H1 (cell line): ENCODE measurements around the gene JPH3. TPM values are rescaled to one million over a fixed set of nuclear protein-coding genes. Genes with fewer than 3 reads are reported as not detected.

ENCODE experiments used
- CTCF ChIA-PET: fragments of 300-600 bp; sonication (Branson Sonifier 250); formaldehyde crosslinking; loops from one replicate; lab custom pipeline; 2021; ENCODE audit not compliant: partially characterized antibody; lab: Charles Lee
- POLR2A ChIA-PET: fragments of 300-600 bp; sonication (Branson Sonifier 250); formaldehyde crosslinking; loops from one replicate; lab custom pipeline; 2021; ENCODE audit warnings: inconsistent platforms; ENCODE audit not compliant: partially characterized antibody; lab: Charles Lee
- DNase-seq, 2 experiments: peaks; one replicate each; pipeline versions ENCODE4 v3.0.0 to v3.0.0-alpha.2; 2010 to 2022; ENCODE audit warnings: low spot score in 2 of 2, low read depth in 1 of 2, mixed read lengths in 1 of 2
- FAIRE-seq: peaks from 2 replicates; lab custom pipeline; 2011; peaks lifted over from hg19 to GRCh38; lab: Jason Lieb, UNC
- H2AFZ ChIP-seq: 2 replicates; pipeline ENCODE4 v1.8.1; 2012; ENCODE audit warnings: low read length, inconsistent platforms
- H2AK5ac ChIP-seq: 2 replicates; pipeline ENCODE4 v1.6.1; 2013; ENCODE audit warnings: low read depth, low read length
- H2BK120ac ChIP-seq: replicated peaks from 2 replicates; pipeline ENCODE3; 2013; ENCODE audit warnings: low read depth, low read length, inconsistent platforms
- H2BK12ac ChIP-seq: 2 replicates; pipeline ENCODE4 v1.6.1; 2013; ENCODE audit warnings: low read depth, low read length
- H2BK15ac ChIP-seq: 2 replicates; pipeline ENCODE4 v1.6.1; 2013; ENCODE audit warnings: low read length
- H2BK20ac ChIP-seq: 2 replicates; pipeline ENCODE4 v1.6.1; 2013; ENCODE audit warnings: low read length
- H2BK5ac ChIP-seq: 2 replicates; pipeline ENCODE4 v1.6.1; 2013; ENCODE audit warnings: low read depth, low read length
- H3K14ac ChIP-seq: 2 replicates; pipeline ENCODE4 v1.6.1; 2013; ENCODE audit warnings: inconsistent platforms; ENCODE audit not compliant: insufficient read length
- H3K18ac ChIP-seq: 2 replicates; pipeline ENCODE4 v1.6.1; 2013; ENCODE audit warnings: low read length; ENCODE audit errors: extremely low read depth
- H3K23ac ChIP-seq: 2 replicates; pipeline ENCODE4 v1.6.1; 2013; ENCODE audit warnings: inconsistent platforms; ENCODE audit not compliant: insufficient read length
- H3K23me2 ChIP-seq: 2 replicates; pipeline ENCODE4 v1.6.1; 2013; ENCODE audit warnings: low read depth, low read length
- H3K27ac ChIP-seq: 2 replicates; pipeline ENCODE4 v1.6.1; 2011; ENCODE audit warnings: low read depth, low read length, inconsistent platforms
- H3K27me3 ChIP-seq, 4 experiments: replicated peaks in 1 of 4; 1 replicate in 1 of 4; 2 replicates in 3 of 4; pipeline versions ENCODE4 v1.6.1 to v1.8.1; 2011 to 2013; ENCODE audit warnings: low read length in 3 of 4, mild to moderate bottlenecking in 3 of 4, inconsistent platforms in 2 of 4, mixed read lengths in 2 of 4, moderate library complexity in 1 of 4; ENCODE audit not compliant: control insufficient read depth in 3 of 4, insufficient read depth in 3 of 4; ENCODE audit errors: extremely low read depth in 1 of 4
- H3K36me3 ChIP-seq, 4 experiments: 2 replicates each; pipeline versions ENCODE4 v1.6.1 to v1.8.1; 2011 to 2013; ENCODE audit warnings: mild to moderate bottlenecking in 4 of 4, low read length in 3 of 4, moderate library complexity in 2 of 4, control low read depth in 1 of 4, inconsistent platforms in 1 of 4; ENCODE audit not compliant: insufficient read depth in 4 of 4, control insufficient read depth in 2 of 4
- H3K4ac ChIP-seq: replicated peaks from 2 replicates; pipeline ENCODE3; 2013; ENCODE audit warnings: low read length, low read depth, mixed read lengths, inconsistent platforms; ENCODE audit not compliant: insufficient read length
- H3K4me1 ChIP-seq, 4 experiments: replicated peaks in 1 of 4; 1 replicate in 1 of 4; 2 replicates in 3 of 4; pipeline versions ENCODE4 v1.6.1 to v1.8.1; 2011 to 2013; ENCODE audit warnings: low read length in 3 of 4, inconsistent platforms in 2 of 4, mixed read lengths in 1 of 4; ENCODE audit not compliant: insufficient read depth in 4 of 4, control insufficient read depth in 3 of 4
- H3K4me2 ChIP-seq, 2 experiments: 2 replicates each; pipeline versions ENCODE4 v1.6.1 to v1.8.1; 2011 to 2013; ENCODE audit warnings: low read depth in 2 of 2, low read length in 2 of 2, control low read depth in 1 of 2, inconsistent platforms in 1 of 2, mild to moderate bottlenecking in 1 of 2; ENCODE audit not compliant: insufficient read depth in 1 of 2
- H3K4me3 ChIP-seq, 4 experiments: fragments of 200-600, 300-600 bp in 1 of 4; sonication (generic), shearing (Covaris generic), sonication (Bioruptor Twin) in 1 of 4; 2 replicates each; pipeline versions ENCODE4 v1.5.1 to v1.8.1; 2011 to 2016; ENCODE audit warnings: low read length in 4 of 4, low read depth in 3 of 4, control low read depth in 2 of 4, inconsistent platforms in 2 of 4, mild to moderate bottlenecking in 2 of 4, mixed read lengths in 1 of 4, moderate library complexity in 1 of 4; ENCODE audit not compliant: insufficient read depth in 2 of 4; ENCODE audit errors: extremely low read depth in 1 of 4
- H3K56ac ChIP-seq: replicated peaks from 2 replicates; pipeline ENCODE3; 2013; ENCODE audit warnings: low read depth, mild to moderate bottlenecking, mixed read lengths, low read length, inconsistent platforms; ENCODE audit not compliant: insufficient read length
- H3K79me1 ChIP-seq: 2 replicates; pipeline ENCODE4 v1.6.1; 2013; ENCODE audit warnings: low read depth, low read length, control low read depth
- H3K79me2 ChIP-seq, 2 experiments: 2 replicates each; pipeline versions ENCODE4 v1.6.1 to v1.8.1; 2012 to 2013; ENCODE audit warnings: low read length in 2 of 2, mild to moderate bottlenecking in 2 of 2, inconsistent platforms in 1 of 2; ENCODE audit not compliant: insufficient read depth in 2 of 2, control insufficient read depth in 1 of 2
- H3K9ac ChIP-seq, 4 experiments: replicated peaks in 1 of 4; 1 replicate in 1 of 4; 2 replicates in 3 of 4; pipeline versions ENCODE4 v1.6.1 to v1.8.1; 2011 to 2013; ENCODE audit warnings: low read depth in 3 of 4, low read length in 3 of 4, control low read depth in 2 of 4, mild to moderate bottlenecking in 2 of 4, moderate library complexity in 2 of 4, inconsistent platforms in 1 of 4; ENCODE audit errors: extremely low read depth in 1 of 4
- H3K9me3 ChIP-seq, 2 experiments: 2 replicates each; pipeline versions ENCODE4 v1.6.1 to v1.8.1; 2012 to 2013; ENCODE audit warnings: mild to moderate bottlenecking in 2 of 2, moderate library complexity in 2 of 2, control low read depth in 1 of 2, inconsistent platforms in 1 of 2, low read depth in 1 of 2, low read length in 1 of 2, mixed read lengths in 1 of 2; ENCODE audit not compliant: insufficient read depth in 2 of 2
- H4K20me1 ChIP-seq, 2 experiments: replicated peaks in 1 of 2; 2 replicates each; pipeline versions ENCODE3 to v1.8.1; 2011 to 2013; ENCODE audit warnings: inconsistent platforms in 2 of 2, low read length in 2 of 2, mild to moderate bottlenecking in 1 of 2; ENCODE audit not compliant: insufficient read depth in 2 of 2, control insufficient read depth in 1 of 2
- H4K5ac ChIP-seq: 2 replicates; pipeline ENCODE4 v1.6.1; 2013; ENCODE audit warnings: low read length, low read depth, mixed read lengths, inconsistent platforms; ENCODE audit not compliant: insufficient read length
- H4K8ac ChIP-seq: 2 replicates; pipeline ENCODE4 v1.8.0; 2013; ENCODE audit warnings: mild to moderate bottlenecking, moderate library complexity, low read length, inconsistent platforms; ENCODE audit not compliant: insufficient read depth; ENCODE audit errors: extremely low read depth
- H4K91ac ChIP-seq: replicated peaks from 2 replicates; pipeline ENCODE3; 2013; ENCODE audit warnings: low read length, mixed read lengths, inconsistent platforms; ENCODE audit not compliant: insufficient read length
- BRCA1 ChIP-seq: IDR thresholded peaks from 2 replicates; pipeline ENCODE4 v1.6.1; 2012; ENCODE audit warnings: low read depth, low read length, improper control_type of control experiment
- CEBPB ChIP-seq: IDR thresholded peaks from 2 replicates; pipeline ENCODE4 v1.6.1; 2012; ENCODE audit warnings: low read depth, low read length
- GABPA ChIP-seq: IDR thresholded peaks from 2 replicates; pipeline ENCODE4 v1.6.1; 2011; ENCODE audit warnings: mild to moderate bottlenecking, low read length, moderate library complexity, borderline replicate concordance; ENCODE audit not compliant: insufficient read depth
- JUN ChIP-seq: IDR thresholded peaks from 2 replicates; pipeline ENCODE4 v1.6.1; 2011; ENCODE audit warnings: low read depth, mild to moderate bottlenecking, improper control_type of control experiment, low read length
- PHF8 ChIP-seq: fragments of 200-600 bp; sonication (generic); conservative IDR thresholded peaks from 2 replicates; pipeline ENCODE4 v1.7.1; 2012; ENCODE audit warnings: low read depth, mild to moderate bottlenecking, inconsistent platforms, low read length, moderate library complexity
- RAD21 ChIP-seq, 2 experiments: IDR thresholded peaks in 1 of 2; conservative IDR thresholded peaks in 1 of 2; 2 replicates each; pipeline ENCODE4 v1.6.1; 2011; ENCODE audit warnings: low read depth in 2 of 2, low read length in 2 of 2, improper control_type of control experiment in 1 of 2, inconsistent platforms in 1 of 2, mild to moderate bottlenecking in 1 of 2, moderate library complexity in 1 of 2
- RNF2 ChIP-seq: fragments of 200-900, 300-1000 bp; sonication (generic); IDR thresholded peaks from 2 replicates; pipeline ENCODE4 v1.7.1; 2016; ENCODE audit warnings: borderline replicate concordance, low read depth, mild to moderate bottlenecking, antibody characterized with exemption, low read length; ENCODE audit not compliant: poor library complexity, severe bottlenecking; ENCODE audit errors: missing control alignments
- SAP30 ChIP-seq: fragments of 300-600 bp; sonication (generic); IDR thresholded peaks from 2 replicates; pipeline ENCODE4 v1.7.1; 2012; ENCODE audit warnings: low read length, moderate library complexity, mild to moderate bottlenecking, inconsistent platforms; ENCODE audit not compliant: insufficient read depth, insufficient replicate concordance
- SIN3A ChIP-seq, 2 experiments: IDR thresholded peaks in 1 of 2; conservative IDR thresholded peaks in 1 of 2; 2 replicates each; pipeline ENCODE4 v1.6.1; 2011 to 2012; ENCODE audit warnings: low read length in 2 of 2, improper control_type of control experiment in 1 of 2, low read depth in 1 of 2, mild to moderate bottlenecking in 1 of 2
- SRF ChIP-seq: IDR thresholded peaks from 2 replicates; pipeline ENCODE4 v1.6.1; 2011; ENCODE audit warnings: mild to moderate bottlenecking, low read depth, low read length, moderate library complexity
- TBP ChIP-seq: IDR thresholded peaks from 2 replicates; pipeline ENCODE4 v1.6.1; 2011; ENCODE audit warnings: low read depth, low read length, improper control_type of control experiment
- WGBS, 2 experiments: shearing (Covaris generic) in 1 of 2; methylation state at CpG; one replicate each; pipeline versions ENCODE4 v1.1.6 to v1.1.7; 2013 to 2015; ENCODE audit warnings: low lambda C conversion rate in 2 of 2, mixed read lengths in 2 of 2, inconsistent platforms in 1 of 2, low coverage in 1 of 2, missing lambda C conversion rate in 1 of 2; ENCODE audit not compliant: insufficient replicate concordance in 2 of 2, insufficient coverage in 1 of 2, insufficient read length in 1 of 2; ENCODE audit errors: extremely low coverage in 1 of 2, missing lambda C conversion rate in 1 of 2; 5-methylcytosine and 5-hydroxymethylcytosine counted together
- polyA plus RNA-seq, 7 experiments: library from polyadenylated mRNA; depleted of rRNA in 3 of 7; stranded (reverse) in 5 of 7; unstranded in 2 of 7; fragments of >200 nt in 5 of 7; fragments of 200-250 nt in 2 of 7; gene quantifications; 1 replicate in 5 of 7; 2 replicates in 1 of 7; 4 replicates in 1 of 7; pipeline versions ENCODE4 v1.2.1 to v1.2.3, GENCODE V29; 2011 to 2013; ENCODE audit warnings: missing spikeins in 2 of 7, mixed read lengths in 2 of 7
- total RNA-seq: library from RNA; stranded (reverse); fragmentation: NEBNext Ultra II Directional; extraction: Animal tissue kit (Norgen Biotek cat#: 25700); gene quantifications from 2 replicates; pipeline ENCODE4 v1.2.1, GENCODE V29; 2021

JPH3 gene
- total and polyA plus RNA-seq, 2 of the 8 experiments (the other 6 are each of a cell fraction or from before 2014, with no cell fraction given): 10.3 to 28.3 TPM

DNA sequence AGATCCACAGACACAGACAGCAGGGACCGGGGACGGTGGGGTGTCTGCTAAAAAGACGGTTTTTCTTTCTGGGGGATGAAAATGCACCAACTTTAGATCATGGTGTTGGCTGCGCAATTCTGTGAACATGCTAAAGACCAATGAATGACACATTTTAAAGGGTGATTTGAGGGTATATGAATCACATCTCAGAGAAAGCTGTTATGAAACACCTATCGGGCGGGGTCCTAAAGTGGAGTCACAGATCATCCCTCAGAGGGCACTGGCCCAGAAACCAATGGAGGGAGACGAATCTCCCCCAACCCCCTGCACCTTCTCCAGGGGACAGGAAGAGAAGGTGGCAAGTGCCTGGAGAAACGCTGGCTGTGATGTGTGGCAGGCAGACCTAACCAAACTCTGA is 137.5 kb downstream of the JPH3 start:
- no peak overlapping the region for H3K23ac ChIP-seq
- H4K20me1 ChIP-seq: peaks cover 10 to 31% of the 10 kb centered on the region in 2 experiments
- no peak overlapping the region; the same call in 1 of the 2 replicates for H4K8ac ChIP-seq
- no peak overlapping the region for H2BK20ac ChIP-seq
- no peak overlapping the region for H4K5ac ChIP-seq
- H3K27ac ChIP-seq: no peak overlapping the region
- no peak overlapping the region for H2BK12ac ChIP-seq
- ChIA-PET POLR2A (interaction anchor here (1.3 to 1.5 kb wide), 2 partner anchors 10 to 13 kb away, joined by 3 to 5 read pairs; no protein-coding TSS in a partner anchor), CTCF (no interaction called here)
- H3K14ac ChIP-seq: no peak overlapping the region
- peaks cover 7% of the 10 kb centered on the region; the same call in 1 of the 2 replicates for H3K23me2 ChIP-seq
- no peak overlapping the region for H3K4ac ChIP-seq
- no peak overlapping the region for H3K56ac ChIP-seq
- H2BK5ac ChIP-seq: no peak overlapping the region
- no peak overlapping the region for H3K4me2 ChIP-seq
- H3K79me2 ChIP-seq: peaks cover 4 to 51% of the 10 kb centered on the region in 2 experiments; a peak in 3 of 4 replicates
- no peak overlapping the region for H2BK15ac ChIP-seq
- H3K4me3 ChIP-seq: no peak overlapping the region
- FAIRE-seq (no peak), DNase-seq (no peak)
- TF ChIP-seq SAP30 (no peak), TBP (no peak), SIN3A (conservative IDR thresholded peaks at IDR 0.05 in 1 of 2, IDR thresholded peaks at IDR 0.05 in 1 of 2; ENCODE audit: low read depth in 1 of 2, low read length in 2 of 2) (no peak), CEBPB (no peak), RNF2 (no peak), BRCA1 (no peak), JUN (no peak), RAD21 (IDR thresholded peaks at IDR 0.05 in 1 of 2, conservative IDR thresholded peaks at IDR 0.05 in 1 of 2; ENCODE audit: low read depth in 2 of 2, low read length in 2 of 2) (no peak), SRF (no peak), PHF8 (no peak), GABPA (no peak)
- peaks cover 0 to 21% (median 7%) of the 10 kb centered on the region in 4 experiments; a peak in 5 of 8 replicates for H3K36me3 ChIP-seq
- H4K91ac ChIP-seq: no peak overlapping the region
- no peak overlapping the region for H3K18ac ChIP-seq
- no peak overlapping the region for H2BK120ac ChIP-seq
- no peaks in the 10 kb centered on the region; a peak in 1 of 4 replicates for H3K9me3 ChIP-seq
- H3K4me1 ChIP-seq: no peaks in the 10 kb centered on the region; a peak in 1 of 7 replicates
- WGBS, 2 experiments: 88% methylated on average over 8 of the region's 8 CpGs; no CpG with 5 or more reads in 1 of the 2 experiments
- peaks cover 16% of the 10 kb centered on the region for H3K79me1 ChIP-seq
- H3K9ac ChIP-seq: no peak overlapping the region
- no peaks in the 10 kb centered on the region for H3K27me3 ChIP-seq
- no peak overlapping the region for H2AK5ac ChIP-seq
- no peak overlapping the region for H2AFZ ChIP-seq
